Stimulated activated CD8-positive, alpha-beta memory T cell treated with anti-CD3 and anti-CD28 coated beads, Interleukin-15, amount 100 ng/mL, for 4 hours (primary cell): ENCODE results near the gene KCTD15.

Experiments
- DNase-seq, 2 donors: peaks; one replicate each; pipeline ENCODE4 v3.0.0-alpha.2; 2020; ENCODE audit warnings: low read depth in 2 of 2

The KCTD15 gene

GRCh38 chr19:33797802-33798671 lies 1.4 kb downstream of the KCTD15 start:
- no peak for DNase-seq

GRCh38 chr19:33798681-33799111 lies 2.0 kb downstream of the KCTD15 start:
- DNase-seq, result no peak

GRCh38 chr19:33799476-33799875 lies 2.8 kb downstream of the KCTD15 start:
- no peak for DNase-seq

- DNase-seq, result no peak
These were observed 3.5 kb downstream of the KCTD15 start for GRCh38 chr19:33800012-33800680.

GRCh38 chr19:33801411-33801810 lies 4.7 kb downstream of the KCTD15 start:
- DNase-seq, result no peak

- DNase-seq, result no peak
These were observed 5.3 kb downstream of the KCTD15 start for GRCh38 chr19:33802001-33802400.

GRCh38 chr19:33802801-33803200 lies 6.1 kb downstream of the KCTD15 start:
- no peak for DNase-seq

- DNase-seq, result no peak
These were observed 6.7 kb downstream of the KCTD15 start for GRCh38 chr19:33803383-33803782.

- no peak for DNase-seq
These were observed 7.5 kb downstream of the KCTD15 start for GRCh38 chr19:33804021-33804799.

- no peak for DNase-seq
These were observed 8.6 kb downstream of the KCTD15 start for GRCh38 chr19:33805313-33805712.

GRCh38 chr19:33805840-33806433 lies 9.3 kb downstream of the KCTD15 start:
- no peak for DNase-seq

GRCh38 chr19:33806434-33806881 lies 9.8 kb downstream of the KCTD15 start:
- DNase-seq, result no peak

GRCh38 chr19:33808399-33808798 lies 11.7 kb downstream of the KCTD15 start:
- DNase-seq, result no peak

GRCh38 chr19:33809960-33810359 lies 13.3 kb downstream of the KCTD15 start:
- no peak for DNase-seq

GRCh38 chr19:33810821-33811220 lies 14.2 kb downstream of the KCTD15 start:
- DNase-seq, result no peak

GRCh38 chr19:33811246-33811645 lies 14.6 kb downstream of the KCTD15 start:
- no peak for DNase-seq

- no peak for DNase-seq
These were observed 15.2 kb downstream of the KCTD15 start for GRCh38 chr19:33811736-33812387.

- no peak for DNase-seq
These were observed 16.0 kb downstream of the KCTD15 start for GRCh38 chr19:33812388-33813330.

- DNase-seq, result no peak
These were observed 16.9 kb downstream of the KCTD15 start for GRCh38 chr19:33813391-33814101.
